A549 (cell line): ENCODE results near the gene YBX2. TPM values are rescaled to one million over a fixed set of nuclear protein-coding genes. Genes with fewer than 3 reads are reported as not detected.

Experiments used
- ATAC-seq, 2 experiments: fragments of 200-7000 bp in 1 of 2; fragments of >200 bp in 1 of 2; cut with Nextera tagmentation in 1 of 2; cut with Tn5 transposase in 1 of 2; 3 replicates each; pipeline versions ENCODE4 v1.8.0 to v1.9.1; 2018 to 2020; ENCODE audit warnings: mild to moderate bottlenecking in 1 of 2, moderate library complexity in 1 of 2
- CTCF ChIA-PET: fragments of 300-600 bp; sonication (Branson Sonifier 250); formaldehyde crosslinking; extraction: SDS; loops from one replicate; lab custom pipeline; 2021; ENCODE audit warnings: antibody characterized with exemption, inconsistent platforms; lab: Yijun Ruan, JAX
- POLR2A ChIA-PET: fragments of 350-600 bp; formaldehyde crosslinking; extraction: SDS; loops from one replicate; lab custom pipeline; 2021; ENCODE audit warnings: antibody characterized with exemption, inconsistent platforms; lab: Yijun Ruan, JAX
- DNase-seq, 2 experiments: peaks; one replicate each; pipeline versions ENCODE4 v3.0.0 to v3.0.0-alpha.2; 2011 to 2016; ENCODE audit warnings: low read depth in 1 of 2, low spot score in 1 of 2
- FAIRE-seq: peaks from 2 replicates; lab custom pipeline; 2011; peaks lifted over from hg19 to GRCh38; lab: Jason Lieb, UNC
- H3K27ac ChIP-seq, 2 experiments: fragments of >200 bp; sonication (Bioruptor Twin); formaldehyde crosslinking; 3 replicates each; pipeline ENCODE4 v1.5.1; 2016 to 2017
- H3K4me1 ChIP-seq: fragments of >200 bp; sonication (Bioruptor Twin); formaldehyde crosslinking; 3 replicates; pipeline ENCODE4 v1.6.1; 2016
- H3K4me2 ChIP-seq: fragments of >200 bp; sonication (Bioruptor Twin); formaldehyde crosslinking; 3 replicates; pipeline ENCODE4 v1.6.1; 2016
- H3K4me3 ChIP-seq: fragments of >200 bp; sonication (Bioruptor Twin); formaldehyde crosslinking; 3 replicates; pipeline ENCODE4 v1.5.1; 2016
- H3K9me3 ChIP-seq: fragments of >200 bp; sonication (Bioruptor Twin); formaldehyde crosslinking; 3 replicates; pipeline ENCODE4 v1.6.1; 2016
- BHLHE40 ChIP-seq: IDR thresholded peaks from 2 replicates; pipeline ENCODE4 v1.6.1; 2012; ENCODE audit warnings: low read depth, low read length, inconsistent platforms
- CEBPB ChIP-seq, 2 experiments: fragments of >200 bp in 1 of 2; sonication (Bioruptor Twin) in 1 of 2; formaldehyde crosslinking in 1 of 2; IDR thresholded peaks; 2 replicates each; pipeline ENCODE4 v1.6.1; 2012 to 2016
- CHD4 ChIP-seq: fragments of 200-600 bp; sonication (generic); IDR thresholded peaks from 2 replicates; pipeline ENCODE4 v1.6.1; 2016; ENCODE audit warnings: antibody characterized with exemption, mild to moderate bottlenecking, borderline replicate concordance
- E2F6 ChIP-seq: IDR thresholded peaks from 2 replicates; pipeline ENCODE4 v1.6.1; 2012; ENCODE audit warnings: low read depth, borderline replicate concordance
- EHF ChIP-seq: fragments of 250-450 bp; sonication (Bioruptor Pico); IDR thresholded peaks from 2 replicates; pipeline ENCODE4 v1.5.0; 2020; ENCODE audit warnings: mild to moderate bottlenecking
- ELK1 ChIP-seq: fragments of 150-350 bp; IDR thresholded peaks from 2 replicates; pipeline ENCODE4 v1.6.1; 2014; ENCODE audit warnings: low read depth, mild to moderate bottlenecking, low read length
- EP300 ChIP-seq, 2 experiments: fragments of >200 bp; sonication (Bioruptor Twin); formaldehyde crosslinking; IDR thresholded peaks; 2 replicates in 1 of 2; 3 replicates in 1 of 2; pipeline ENCODE4 v1.6.1; 2016 to 2017
- FOSL2 ChIP-seq, 2 experiments: fragments of 450-650 bp in 1 of 2; fragments of >200 bp in 1 of 2; sonication (Bioruptor Twin) in 1 of 2; formaldehyde crosslinking; IDR thresholded peaks; 2 replicates each; pipeline versions ENCODE4 v1.5.0 to v1.6.1; 2016 to 2020; ENCODE audit warnings: mild to moderate bottlenecking in 1 of 2, moderate library complexity in 1 of 2
- HDAC2 ChIP-seq: fragments of 200-600 bp; sonication (generic); IDR thresholded peaks from 2 replicates; pipeline ENCODE4 v1.6.1; 2016
- HEYL ChIP-seq: fragments of 250-450 bp; sonication (Bioruptor Pico); IDR thresholded peaks from 2 replicates; pipeline ENCODE4 v1.8.0; 2021; ENCODE audit warnings: mild to moderate bottlenecking, moderate library complexity
- HOXA7 ChIP-seq: fragments of 250-450 bp; sonication (Bioruptor Pico); IDR thresholded peaks from 2 replicates; pipeline ENCODE4 v1.5.0; 2020; ENCODE audit warnings: mild to moderate bottlenecking, moderate library complexity
- HOXB13 ChIP-seq: fragments of 250-450 bp; sonication (Bioruptor Pico); IDR thresholded peaks from 2 replicates; pipeline ENCODE4 v1.5.0; 2020; ENCODE audit warnings: low read depth, mild to moderate bottlenecking, moderate library complexity
- JUN ChIP-seq, 2 experiments: fragments of >200 bp; sonication (Bioruptor Twin); formaldehyde crosslinking; IDR thresholded peaks; 2 replicates in 1 of 2; 3 replicates in 1 of 2; pipeline ENCODE4 v1.6.1; 2016 to 2017
- KDM1A ChIP-seq: fragments of 200-600 bp; sonication (generic); IDR thresholded peaks from 2 replicates; pipeline ENCODE4 v1.6.1; 2016; ENCODE audit warnings: low read depth, mild to moderate bottlenecking
- MAZ ChIP-seq: fragments of 150-350 bp; IDR thresholded peaks from 2 replicates; pipeline ENCODE4 v1.6.1; 2014; ENCODE audit warnings: antibody characterized with exemption, low read depth, low read length, borderline replicate concordance
- NFE2L2 ChIP-seq: fragments of 150-350 bp; conservative IDR thresholded peaks from 2 replicates; pipeline ENCODE4 v1.6.1; 2014; ENCODE audit warnings: low read length
- POLR2A ChIP-seq: IDR thresholded peaks from 2 replicates; pipeline ENCODE4 v1.6.1; 2012; ENCODE audit warnings: mild to moderate bottlenecking, low read length
- POLR2AphosphoS2 ChIP-seq: conservative IDR thresholded peaks from 2 replicates; pipeline ENCODE4 v1.6.1; 2012; ENCODE audit warnings: low read length, improper control_type of control experiment, inconsistent platforms
- RAD21 ChIP-seq, 2 experiments: fragments of >200 bp in 1 of 2; sonication (Bioruptor Twin) in 1 of 2; formaldehyde crosslinking in 1 of 2; IDR thresholded peaks in 1 of 2; conservative IDR thresholded peaks in 1 of 2; 2 replicates in 1 of 2; 3 replicates in 1 of 2; pipeline ENCODE4 v1.6.1; 2012 to 2018; ENCODE audit warnings: inconsistent platforms in 1 of 2
- RARB ChIP-seq: fragments of 250-450 bp; sonication (Bioruptor Pico); IDR thresholded peaks from 2 replicates; pipeline ENCODE4 v1.8.0; 2021; ENCODE audit warnings: mild to moderate bottlenecking, moderate library complexity
- RNF2 ChIP-seq: fragments of 200-600 bp; sonication (generic); IDR thresholded peaks from 2 replicates; pipeline ENCODE4 v1.6.1; 2016; ENCODE audit warnings: low read depth, mild to moderate bottlenecking, antibody characterized with exemption, moderate library complexity, borderline replicate concordance
- ZC3H11A ChIP-seq: fragments of 450-650 bp; IDR thresholded peaks from 2 replicates; pipeline ENCODE4 v1.6.1; 2014; ENCODE audit warnings: antibody characterized with exemption, mild to moderate bottlenecking
- ZFP36 ChIP-seq: fragments of 450-650 bp; IDR thresholded peaks from 2 replicates; pipeline ENCODE4 v1.6.1; 2014; ENCODE audit warnings: borderline replicate concordance; ENCODE audit not compliant: partially characterized antibody
- ZNF302 ChIP-seq: fragments of 250-450 bp; sonication (Bioruptor Pico); IDR thresholded peaks from 2 replicates; pipeline ENCODE4 v1.9.0; 2021; ENCODE audit warnings: inconsistent platforms, mild to moderate bottlenecking, moderate library complexity
- ZSCAN20 ChIP-seq: fragments of 250-450 bp; sonication (Bioruptor Pico); IDR thresholded peaks from 2 replicates; pipeline ENCODE4 v1.8.0; 2022; ENCODE audit warnings: mild to moderate bottlenecking, moderate library complexity
- WGBS: methylation state at CpG from one replicate; pipeline ENCODE4 v1.1.6; 2017; ENCODE audit errors: missing lambda C conversion rate; 5-methylcytosine and 5-hydroxymethylcytosine counted together
- polyA plus RNA-seq, 4 experiments: library from polyadenylated mRNA; depleted of rRNA in 3 of 4; stranded (reverse); fragments of >200 nt; fragmentation: RNase III in 1 of 4; extraction: RNeasy Plus Mini Kit Qiagen cat#74134 plus additional on column Dnase treatment in 1 of 4; gene quantifications; 2 replicates in 3 of 4; 3 replicates in 1 of 4; pipeline ENCODE4 v1.2.3, GENCODE V29; 2011 to 2017
- TF ChIP-seq, protein P1 (sequence below): fragments of 200-600 bp; sonication (generic); IDR thresholded peaks from 2 replicates; pipeline ENCODE4 v1.6.1; 2016; ENCODE audit warnings: antibody characterized with exemption, mild to moderate bottlenecking, moderate library complexity
- TF ChIP-seq, protein P2 (sequence below): fragments of 450-650 bp; IDR thresholded peaks from 2 replicates; pipeline ENCODE4 v1.6.1; 2014; ENCODE audit warnings: antibody characterized with exemption
- TF ChIP-seq, protein P3 (sequence below): fragments of 250-450 bp; sonication (Bioruptor Pico); IDR thresholded peaks from 2 replicates; pipeline ENCODE4 v1.5.0; 2020; ENCODE audit warnings: low read depth, mild to moderate bottlenecking, moderate library complexity

YBX2 gene
- polyA plus RNA-seq, 2 of the 4 experiments (the other 2 are of a cell fraction), result 0.36 to 0.61 TPM

- 69% methylated on average over 16 of the region's 16 CpGs for WGBS
- Histone ChIP-seq H3K4me3 (no peak overlapping the region), H3K9me3 (no peaks in the 10 kb centered on the region), H3K27ac (no peak overlapping the region), H3K4me1 (peaks cover 11% of the 10 kb centered on the region), H3K4me2 (no peak overlapping the region)
- FAIRE-seq (no peak), DNase-seq (no peak), ATAC-seq (no peak)
- CTCF ChIA-PET, result interaction anchor here (0.7 to 13.5 kb wide), 12 partner anchors 9 to 276 kb away, joined by 3 to 446 read pairs (median 4); partner anchors contain the start of gene CTDNEP1
- TF ChIP-seq, protein P1, sequence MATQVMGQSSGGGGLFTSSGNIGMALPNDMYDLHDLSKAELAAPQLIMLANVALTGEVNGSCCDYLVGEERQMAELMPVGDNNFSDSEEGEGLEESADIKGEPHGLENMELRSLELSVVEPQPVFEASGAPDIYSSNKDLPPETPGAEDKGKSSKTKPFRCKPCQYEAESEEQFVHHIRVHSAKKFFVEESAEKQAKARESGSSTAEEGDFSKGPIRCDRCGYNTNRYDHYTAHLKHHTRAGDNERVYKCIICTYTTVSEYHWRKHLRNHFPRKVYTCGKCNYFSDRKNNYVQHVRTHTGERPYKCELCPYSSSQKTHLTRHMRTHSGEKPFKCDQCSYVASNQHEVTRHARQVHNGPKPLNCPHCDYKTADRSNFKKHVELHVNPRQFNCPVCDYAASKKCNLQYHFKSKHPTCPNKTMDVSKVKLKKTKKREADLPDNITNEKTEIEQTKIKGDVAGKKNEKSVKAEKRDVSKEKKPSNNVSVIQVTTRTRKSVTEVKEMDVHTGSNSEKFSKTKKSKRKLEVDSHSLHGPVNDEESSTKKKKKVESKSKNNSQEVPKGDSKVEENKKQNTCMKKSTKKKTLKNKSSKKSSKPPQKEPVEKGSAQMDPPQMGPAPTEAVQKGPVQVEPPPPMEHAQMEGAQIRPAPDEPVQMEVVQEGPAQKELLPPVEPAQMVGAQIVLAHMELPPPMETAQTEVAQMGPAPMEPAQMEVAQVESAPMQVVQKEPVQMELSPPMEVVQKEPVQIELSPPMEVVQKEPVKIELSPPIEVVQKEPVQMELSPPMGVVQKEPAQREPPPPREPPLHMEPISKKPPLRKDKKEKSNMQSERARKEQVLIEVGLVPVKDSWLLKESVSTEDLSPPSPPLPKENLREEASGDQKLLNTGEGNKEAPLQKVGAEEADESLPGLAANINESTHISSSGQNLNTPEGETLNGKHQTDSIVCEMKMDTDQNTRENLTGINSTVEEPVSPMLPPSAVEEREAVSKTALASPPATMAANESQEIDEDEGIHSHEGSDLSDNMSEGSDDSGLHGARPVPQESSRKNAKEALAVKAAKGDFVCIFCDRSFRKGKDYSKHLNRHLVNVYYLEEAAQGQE, result no peak
- no peak for TF ChIP-seq RAD21 (conservative IDR thresholded peaks at IDR 0.05 in 1 of 2, IDR thresholded peaks at IDR 0.05 in 1 of 2)
- no peak for TF ChIP-seq ZC3H11A
- no peak for TF ChIP-seq EP300 (IDR thresholded peaks at IDR 0.05)
- TF ChIP-seq POLR2A, result no peak
- no peak for TF ChIP-seq JUN (IDR thresholded peaks at IDR 0.05)
- TF ChIP-seq E2F6, result no peak
- TF ChIP-seq CHD4, result no peak
- TF ChIP-seq BHLHE40, result no peak
- no peak for TF ChIP-seq KDM1A
- no peak for TF ChIP-seq MAZ
- no peak for TF ChIP-seq RARB
- TF ChIP-seq ELK1, result no peak
- no peak for TF ChIP-seq ZSCAN20 (CRISPR knock-in tag)
- TF ChIP-seq EHF (CRISPR knock-in tag), result no peak
- TF ChIP-seq, protein P2, sequence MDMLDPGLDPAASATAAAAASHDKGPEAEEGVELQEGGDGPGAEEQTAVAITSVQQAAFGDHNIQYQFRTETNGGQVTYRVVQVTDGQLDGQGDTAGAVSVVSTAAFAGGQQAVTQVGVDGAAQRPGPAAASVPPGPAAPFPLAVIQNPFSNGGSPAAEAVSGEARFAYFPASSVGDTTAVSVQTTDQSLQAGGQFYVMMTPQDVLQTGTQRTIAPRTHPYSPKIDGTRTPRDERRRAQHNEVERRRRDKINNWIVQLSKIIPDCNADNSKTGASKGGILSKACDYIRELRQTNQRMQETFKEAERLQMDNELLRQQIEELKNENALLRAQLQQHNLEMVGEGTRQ, result no peak
- TF ChIP-seq HOXA7 (CRISPR knock-in tag), result no peak
- TF ChIP-seq HDAC2, result no peak
- no peak for TF ChIP-seq CEBPB (IDR thresholded peaks at IDR 0.05)
- TF ChIP-seq NFE2L2, result no peak
- POLR2A ChIA-PET, result no interaction called here
Measured at GRCh38 chr17:7284911-7285310, 9.5 kb downstream of the YBX2 start.

GRCh38 chr17:7283471-7284216 is 10.8 kb downstream of the YBX2 start:
- H3K4me2 ChIP-seq, result no peak overlapping the region
- no peak for ATAC-seq
- CTCF ChIA-PET, result interaction anchor here (1.0 to 13.5 kb wide), 10 partner anchors 8 to 277 kb away, joined by 3 to 446 read pairs (median 5); partner anchors contain the start of gene CTDNEP1
- no peak for DNase-seq
- POLR2A ChIA-PET, result no interaction called here
- H3K27ac ChIP-seq, result no peak overlapping the region
- no peaks in the 10 kb centered on the region for H3K9me3 ChIP-seq
- 79% methylated on average over 18 of the region's 18 CpGs for WGBS
- no peak for FAIRE-seq
- peaks cover 11% of the 10 kb centered on the region for H3K4me1 ChIP-seq
- no peak overlapping the region for H3K4me3 ChIP-seq
- TF ChIP-seq FOSL2 (IDR thresholded peaks at IDR 0.05) (no peak), FOSL2 (CRISPR knock-in tag; IDR thresholded peaks at IDR 0.05) (no peak), ZFP36 (no peak), JUN (IDR thresholded peaks at IDR 0.05) (no peak), KDM1A (no peak), E2F6 (no peak), ZNF302 (CRISPR knock-in tag) (no peak), HOXB13 (CRISPR knock-in tag) (no peak), ZSCAN20 (CRISPR knock-in tag) (no peak), ZC3H11A (no peak), HEYL (CRISPR knock-in tag) (no peak), RNF2 (no peak), POLR2AphosphoS2 (no peak), EHF (CRISPR knock-in tag) (no peak)
- TF ChIP-seq, protein P2, result no peak
- TF ChIP-seq, protein P3, sequence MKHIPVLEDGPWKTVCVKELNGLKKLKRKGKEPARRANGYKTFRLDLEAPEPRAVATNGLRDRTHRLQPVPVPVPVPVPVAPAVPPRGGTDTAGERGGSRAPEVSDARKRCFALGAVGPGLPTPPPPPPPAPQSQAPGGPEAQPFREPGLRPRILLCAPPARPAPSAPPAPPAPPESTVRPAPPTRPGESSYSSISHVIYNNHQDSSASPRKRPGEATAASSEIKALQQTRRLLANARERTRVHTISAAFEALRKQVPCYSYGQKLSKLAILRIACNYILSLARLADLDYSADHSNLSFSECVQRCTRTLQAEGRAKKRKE (CRISPR knock-in tag), result no peak
